Large intestine (tissue), 3 donors: ENCODE measurements around the gene OR2K2. TPM values are rescaled to one million over a fixed set of nuclear protein-coding genes. Genes with fewer than 3 reads are reported as not detected.
"Not testable (repeated sequence)": the region's sequence is repeated elsewhere in the genome, so short reads cannot be mapped to it uniquely, and the experiment has no call there.

Experiments
- DNase-seq, 2 donors: peaks; one replicate each; pipeline versions ENCODE4 v3.0.0 to v3.0.0-alpha.2; 2013
- H3K27ac ChIP-seq: one replicate; pipeline ENCODE4 v1.5.1; 2013; ENCODE audit warnings: low read length
- H3K27me3 ChIP-seq: 2 replicates; pipeline ENCODE4 v1.6.1; 2013; ENCODE audit warnings: low read length; ENCODE audit not compliant: control insufficient read depth, insufficient read depth
- H3K36me3 ChIP-seq: 2 replicates; pipeline ENCODE4 v1.6.1; 2013; ENCODE audit warnings: low read length; ENCODE audit not compliant: control insufficient read depth, insufficient read depth
- H3K4me1 ChIP-seq: one replicate; pipeline ENCODE4 v1.6.1; 2013; ENCODE audit warnings: low read length; ENCODE audit not compliant: control insufficient read depth, insufficient read depth
- H3K4me3 ChIP-seq: one replicate; pipeline ENCODE4 v1.5.1; 2013; ENCODE audit warnings: low read length
- H3K9me3 ChIP-seq: one replicate; pipeline ENCODE4 v1.6.1; 2013; ENCODE audit warnings: mild to moderate bottlenecking, low read depth, low read length, moderate library complexity; ENCODE audit not compliant: control insufficient read depth
- WGBS: methylation state at CpG from one replicate; pipeline ENCODE4 v1.1.5; 2013; ENCODE audit warnings: low lambda C conversion rate; ENCODE audit not compliant: insufficient coverage; 5-methylcytosine and 5-hydroxymethylcytosine counted together
- polyA plus RNA-seq: library from polyadenylated mRNA; unstranded; fragments of 120-200 nt; gene quantifications from one replicate; pipeline ENCODE4 v1.2.1, GENCODE V29; 2013

Gene OR2K2
- polyA plus RNA-seq, 1 donor: not detected

- H3K9me3 ChIP-seq: peaks cover 5% of the 10 kb centered on the region
These were observed 19.7 kb upstream of the OR2K2 start for GRCh38 chr9:111349766-111350165.

GRCh38 chr9:111348821-111349271 is 18.8 kb upstream of the OR2K2 start:
- WGBS: 0% methylated on average over 1 of the region's 4 CpGs
- H3K36me3 ChIP-seq: no peaks in the 10 kb centered on the region
- no peaks in the 10 kb centered on the region for H3K4me1 ChIP-seq
- peaks cover 2% of the 10 kb centered on the region for H3K9me3 ChIP-seq
- peak; percentile 48 to 82 for DNase-seq
- H3K27ac ChIP-seq: no peak overlapping the region
- H3K4me3 ChIP-seq: no peak overlapping the region
- no peaks in the 10 kb centered on the region for H3K27me3 ChIP-seq

More at GRCh38 chr9:111349766-111350165, 19.7 kb upstream of the OR2K2 start:
- Histone ChIP-seq H3K36me3 (no peaks in the 10 kb centered on the region), H3K4me1 (no peaks in the 10 kb centered on the region), H3K4me3 (no peak overlapping the region), H3K27ac (no peak overlapping the region), H3K27me3 (no peaks in the 10 kb centered on the region)
- WGBS: 11% methylated on average over 3 of the region's 5 CpGs
- peak in 1 of 2 donors; percentile 41 for DNase-seq

- not testable (repeated sequence) for H3K4me1 ChIP-seq, H3K4me3 ChIP-seq, H3K27ac ChIP-seq, H3K27me3 ChIP-seq, DNase-seq, H3K36me3 ChIP-seq, H3K9me3 ChIP-seq
- no CpG with 5 or more reads among the region's 5 CpGs for WGBS
These were observed 4.4 kb upstream of the OR2K2 start for GRCh38 chr9:111334318-111334863.

- DNase-seq: no peak
- WGBS: 43% methylated on average over 1 of the region's 3 CpGs
- Histone ChIP-seq H3K4me1 (no peaks in the 10 kb centered on the region), H3K9me3 (no peaks in the 10 kb centered on the region), H3K36me3 (no peaks in the 10 kb centered on the region), H3K27me3 (no peaks in the 10 kb centered on the region), H3K27ac (no peak overlapping the region), H3K4me3 (no peak overlapping the region)
These were observed 9.4 kb downstream of the OR2K2 start for GRCh38 chr9:111320631-111321030.

GRCh38 chr9:111316796-111317195 is 13.2 kb downstream of the OR2K2 start:
- Histone ChIP-seq H3K36me3 (no peaks in the 10 kb centered on the region), H3K4me3 (no peak overlapping the region), H3K4me1 (no peaks in the 10 kb centered on the region), H3K9me3 (no peaks in the 10 kb centered on the region), H3K27ac (no peak overlapping the region), H3K27me3 (no peaks in the 10 kb centered on the region)
- DNase-seq: no peak
- WGBS: no CpG with 5 or more reads among the region's 3 CpGs

- 100% methylated on average over 1 of the region's 5 CpGs for WGBS
- H3K9me3 ChIP-seq: no peaks in the 10 kb centered on the region
- no peak overlapping the region for H3K4me3 ChIP-seq
- H3K27ac ChIP-seq: no peak overlapping the region
- no peaks in the 10 kb centered on the region for H3K27me3 ChIP-seq
- H3K4me1 ChIP-seq: no peaks in the 10 kb centered on the region
- H3K36me3 ChIP-seq: no peaks in the 10 kb centered on the region
- DNase-seq: no peak
These were observed 24.1 kb downstream of the OR2K2 start for GRCh38 chr9:111305914-111306313.

GRCh38 chr9:111304000-111304399 is 26.0 kb downstream of the OR2K2 start:
- not testable (repeated sequence) for H3K4me1 ChIP-seq, H3K4me3 ChIP-seq, H3K27me3 ChIP-seq, H3K36me3 ChIP-seq, DNase-seq, H3K27ac ChIP-seq, H3K9me3 ChIP-seq
- no CpG with 5 or more reads among the region's 6 CpGs for WGBS

- no peak overlapping the region for H3K27ac ChIP-seq
- no peak for DNase-seq
- no peaks in the 10 kb centered on the region for H3K4me1 ChIP-seq
- H3K27me3 ChIP-seq: peaks cover 2% of the 10 kb centered on the region
- no peaks in the 10 kb centered on the region for H3K9me3 ChIP-seq
- H3K4me3 ChIP-seq: no peak overlapping the region
- 80% methylated on average over 1 of the region's 1 CpG for WGBS
- H3K36me3 ChIP-seq: no peaks in the 10 kb centered on the region
These were observed 28.8 kb downstream of the OR2K2 start for GRCh38 chr9:111301195-111301594.

- no CpG with 5 or more reads among the region's 4 CpGs for WGBS
- Histone ChIP-seq H3K27ac (no peak overlapping the region), H3K4me3 (no peak overlapping the region), H3K4me1 (no peaks in the 10 kb centered on the region), H3K27me3 (peaks cover 2% of the 10 kb centered on the region), H3K36me3 (no peaks in the 10 kb centered on the region), H3K9me3 (no peaks in the 10 kb centered on the region)
- no peak for DNase-seq
These were observed 29.8 kb downstream of the OR2K2 start for GRCh38 chr9:111300140-111300735.

GRCh38 chr9:111299599-111299966 is 30.4 kb downstream of the OR2K2 start:
- WGBS: no CpG with 5 or more reads among the region's 4 CpGs
- H3K4me3 ChIP-seq, H3K27ac ChIP-seq: not testable (repeated sequence)

More at GRCh38 chr9:111299599-111299966, 30.4 kb downstream of the OR2K2 start:
- DNase-seq, H3K27me3 ChIP-seq, H3K9me3 ChIP-seq, H3K4me1 ChIP-seq, H3K36me3 ChIP-seq: not testable (repeated sequence)
